Stimulated activated naive CD4-positive, alpha-beta T cell (primary cell): ENCODE results near the gene TMTC4.
"Not testable (repeated sequence)": the region's sequence is repeated elsewhere in the genome, so short reads cannot be mapped to it uniquely, and the experiment has no call there.

Experiments used
- DNase-seq, 6 experiments: peaks; one replicate each; lab custom pipeline; 2025; lab: John Stamatoyannopoulos, UW

The TMTC4 gene

GRCh38 chr13:100588331-100589177 lies 86.0 kb downstream of the TMTC4 start, which contains the start of gene GGACT:
Gene GGACT, minus strand, starts transcription at chr13:100588789. Its CDS starts 56,198 bp downstream, at chr13:100532591.
- peak; percentile 66 to 89 (median 74) for DNase-seq

DNA sequence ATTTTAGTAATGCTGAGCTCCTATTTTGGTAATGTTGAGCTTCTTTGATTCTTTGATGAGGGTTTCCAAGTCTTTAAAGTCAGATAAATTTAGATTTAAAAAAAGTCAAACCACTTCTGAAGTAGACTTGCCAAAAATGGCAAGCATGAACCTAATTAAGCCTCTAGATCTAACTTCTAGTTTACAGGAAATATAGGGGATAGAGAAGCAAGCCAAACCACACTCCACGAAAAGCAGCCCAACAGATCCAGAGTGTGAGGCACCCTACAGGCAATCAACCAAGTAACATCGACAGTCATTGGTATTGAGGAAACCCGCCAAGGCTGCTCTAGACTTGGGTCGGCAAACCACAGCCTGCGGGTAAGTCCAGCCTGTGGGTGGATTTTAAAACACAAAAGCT lies 89.7 kb downstream of the TMTC4 start:
- DNase-seq: peak in 5 of 6 experiments; percentile 2 to 66 (median 62)

DNA sequence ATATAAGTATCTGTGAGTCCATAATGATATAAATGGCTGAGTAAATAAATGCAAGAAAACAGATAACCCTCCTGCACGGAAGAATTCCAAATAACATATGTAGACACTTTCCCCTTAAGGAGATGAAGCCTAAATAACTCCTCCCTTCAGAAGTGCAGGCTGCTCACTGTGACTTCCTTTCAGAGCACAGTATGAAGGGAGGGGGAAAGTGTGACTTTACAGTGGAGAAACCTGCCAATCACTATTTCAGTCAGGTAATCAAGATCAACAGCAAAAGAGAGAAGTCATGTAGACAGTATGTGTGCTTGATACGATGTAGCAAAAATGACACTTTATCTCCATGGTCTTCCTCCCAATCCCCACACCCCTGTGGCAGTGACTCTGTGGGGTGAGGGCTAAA lies 93.1 kb downstream of the TMTC4 start:
- DNase-seq: peak in 1 of 6 experiments; percentile 6

- no peak for DNase-seq
Observed at GRCh38 chr13:100581030-100581429, 93.6 kb downstream of the TMTC4 start.

DNA sequence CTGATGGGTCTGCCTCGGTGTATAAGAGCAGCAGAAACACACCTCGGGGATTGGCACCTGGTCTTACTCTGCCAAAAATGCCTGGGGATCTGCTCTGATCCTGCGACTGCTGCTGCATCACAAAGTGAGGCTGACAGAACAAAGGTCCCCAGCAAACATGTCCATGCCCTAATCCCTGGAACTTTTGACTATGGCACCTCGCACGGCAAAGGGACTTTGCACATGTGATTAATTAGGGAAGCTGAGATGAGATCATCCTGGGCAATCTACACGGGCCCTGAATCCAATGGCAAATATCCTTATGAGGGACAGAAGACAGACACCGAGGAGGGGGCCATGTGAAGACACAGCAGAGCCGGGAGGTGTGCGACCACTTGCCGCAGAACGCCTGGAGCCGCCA lies 94.5 kb downstream of the TMTC4 start:
- no peak for DNase-seq

DNA sequence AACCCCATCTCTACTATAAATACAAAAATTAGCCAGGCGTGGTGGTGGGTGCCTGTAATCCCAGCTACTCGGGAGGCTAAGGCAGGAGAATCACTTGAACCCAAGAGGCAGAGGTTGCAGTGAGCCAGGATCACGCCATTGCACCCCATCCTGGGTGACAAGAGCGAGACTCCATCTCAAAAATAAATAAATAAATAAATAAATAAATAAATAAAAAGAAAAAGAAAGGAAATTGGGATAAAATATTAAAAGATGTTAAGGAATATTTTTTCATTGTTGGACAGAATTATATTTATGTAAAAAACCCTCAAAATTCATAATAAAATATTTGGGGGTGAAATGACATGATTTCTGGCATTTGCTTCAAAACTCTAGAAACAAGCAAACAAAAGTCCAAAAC lies 97.4 kb downstream of the TMTC4 start:
- not testable (repeated sequence) for DNase-seq

DNA sequence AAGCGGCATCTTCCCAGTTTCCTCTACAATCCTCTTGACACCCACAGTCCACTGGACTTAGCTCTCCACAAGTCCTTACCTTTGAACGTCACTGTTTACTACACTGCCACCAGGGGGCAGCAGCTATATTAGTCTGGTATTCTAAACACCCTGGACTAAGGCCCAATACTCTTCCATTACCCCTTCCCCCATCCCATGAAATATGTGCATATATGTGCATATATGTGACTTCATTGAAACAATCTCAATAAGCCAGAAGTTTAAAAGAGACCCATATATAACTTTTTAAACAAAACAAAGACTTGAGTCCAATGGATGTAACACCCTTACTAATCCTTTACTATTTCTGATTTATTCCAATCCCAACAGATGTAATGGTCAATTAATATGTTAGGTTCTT lies 101.5 kb downstream of the TMTC4 start:
- DNase-seq: peak; percentile 39 to 74 (median 62)

DNA sequence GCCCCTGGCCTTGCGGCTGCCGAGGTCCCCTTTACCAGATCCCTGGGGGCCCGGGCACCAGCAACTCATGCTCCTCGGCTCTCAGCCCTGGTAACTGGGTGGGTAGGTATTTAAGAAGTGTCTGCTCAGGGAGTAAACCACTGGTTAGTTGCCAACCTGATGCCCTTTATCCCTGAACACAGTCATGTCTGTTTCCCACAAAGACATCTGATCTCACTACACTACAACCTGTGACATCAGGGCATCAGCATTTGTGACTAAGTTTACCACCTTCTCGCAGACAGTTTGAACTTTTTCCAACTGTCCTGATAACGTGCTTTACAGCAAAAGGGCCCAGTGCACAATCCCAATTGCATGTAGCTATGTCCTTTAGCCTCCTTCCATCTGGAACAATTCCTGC lies 108.1 kb downstream of the TMTC4 start:
- no peak for DNase-seq

DNA sequence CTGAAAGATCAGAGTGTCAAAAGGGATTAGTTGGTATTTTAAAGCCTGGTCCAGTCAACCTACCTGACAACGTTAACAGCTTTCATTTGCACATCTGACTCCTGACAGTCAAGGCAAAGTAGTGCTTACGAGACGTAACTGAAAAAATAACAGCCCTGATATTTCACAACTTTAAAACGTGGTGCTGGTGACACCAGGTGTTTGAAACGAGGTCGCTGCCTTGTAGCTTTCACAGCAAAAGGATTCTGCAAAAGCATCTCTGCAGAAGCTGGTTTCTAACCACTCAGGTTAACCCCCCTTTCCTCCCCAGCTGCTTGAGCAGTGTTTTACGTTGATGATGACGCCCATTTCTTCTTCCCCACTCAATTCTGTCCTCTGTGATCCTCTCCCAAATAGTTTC lies 109.3 kb downstream of the TMTC4 start:
- no peak for DNase-seq

DNA sequence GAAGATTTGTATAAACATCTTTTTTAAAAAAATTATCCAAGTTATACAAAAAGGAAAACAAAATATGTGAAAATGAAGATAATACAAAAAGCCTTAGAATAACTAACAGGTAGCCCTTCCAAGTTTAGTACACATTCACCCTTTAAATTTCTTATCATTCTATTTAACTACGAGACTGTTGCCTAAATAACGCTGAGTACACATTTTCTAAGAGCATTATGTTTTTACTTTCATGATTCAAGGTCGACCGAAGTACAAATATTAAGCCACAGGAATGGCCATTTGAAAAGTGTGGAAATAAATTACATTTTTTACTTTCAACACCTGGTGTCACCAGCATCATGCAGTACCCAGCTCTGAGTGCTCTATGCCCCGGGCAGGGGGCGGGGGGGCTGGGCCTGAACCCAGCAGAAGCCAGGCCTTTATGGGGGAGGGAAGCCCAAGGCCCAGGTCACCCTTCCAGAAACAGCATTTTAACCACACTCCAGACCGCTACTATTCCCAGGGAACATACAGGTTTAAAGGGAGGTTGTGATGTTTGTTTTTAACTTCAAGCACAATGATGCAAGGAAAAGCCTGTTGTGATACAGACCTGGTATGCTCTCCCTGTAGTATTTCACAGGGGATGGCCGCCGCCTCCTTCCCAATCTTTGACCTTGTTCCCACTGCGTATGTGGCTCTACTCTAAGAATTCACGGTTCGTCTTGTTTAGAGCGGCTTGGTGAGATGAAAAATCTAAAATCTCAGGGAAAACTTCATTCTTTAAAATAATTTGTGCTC lies 110.0 kb downstream of the TMTC4 start:
- no peak for DNase-seq

DNA sequence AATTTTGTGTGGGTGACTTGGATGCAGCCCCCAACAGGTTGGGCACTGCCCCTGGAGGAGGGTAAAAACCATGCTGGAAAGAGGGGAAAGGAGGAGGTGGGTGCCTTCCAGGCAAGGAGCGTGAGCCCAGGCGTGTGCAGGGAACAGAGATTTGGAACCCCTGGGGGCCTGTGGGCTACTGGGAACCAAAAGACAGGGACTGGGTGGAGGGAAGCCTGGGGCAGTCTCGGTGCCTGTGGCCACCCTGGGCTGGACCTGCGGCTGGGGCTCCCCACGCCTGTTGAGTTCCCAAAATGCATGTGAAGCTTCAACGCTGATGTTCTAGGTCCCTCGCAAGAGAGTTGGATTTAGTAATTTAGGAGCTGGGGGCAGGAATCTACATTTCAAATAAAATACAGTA lies 110.8 kb downstream of the TMTC4 start:
- no peak for DNase-seq

GRCh38 chr13:100561599-100562204 lies 112.9 kb downstream of the TMTC4 start:
- DNase-seq: no peak

GRCh38 chr13:100561158-100561499 lies 113.5 kb downstream of the TMTC4 start:
- DNase-seq: no peak

DNA sequence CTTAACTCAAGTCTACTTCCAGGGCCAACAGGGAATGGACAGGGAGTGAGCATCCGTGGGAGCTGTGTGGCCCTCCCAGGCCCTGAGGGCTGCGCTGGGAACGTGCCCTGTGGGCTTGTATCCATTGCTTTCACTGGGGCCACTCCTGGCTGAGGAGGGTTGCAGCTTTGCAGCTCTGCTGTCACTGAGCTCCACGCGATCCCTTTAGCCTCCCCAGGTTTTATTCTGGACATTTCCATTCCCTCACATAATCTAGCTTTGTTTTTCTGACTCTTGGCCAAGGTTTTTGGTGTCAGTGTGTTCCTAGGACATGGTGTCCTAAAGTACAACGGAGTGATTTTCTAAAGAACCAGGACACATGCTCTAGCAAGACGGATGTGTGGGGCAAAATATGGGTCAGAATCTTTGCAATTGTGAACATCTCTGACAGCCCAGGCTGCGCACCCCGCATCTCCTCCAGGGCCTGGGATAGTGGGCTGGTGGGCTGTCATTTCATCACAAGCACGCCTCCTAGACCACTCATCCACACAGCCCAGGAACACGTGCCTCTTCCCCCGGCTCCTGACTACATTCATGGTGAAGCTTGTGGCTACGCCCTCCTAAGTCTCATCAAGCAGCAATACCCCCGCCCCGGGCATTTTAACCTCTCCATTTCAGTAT lies 114.0 kb downstream of the TMTC4 start:
- no peak for DNase-seq

DNA sequence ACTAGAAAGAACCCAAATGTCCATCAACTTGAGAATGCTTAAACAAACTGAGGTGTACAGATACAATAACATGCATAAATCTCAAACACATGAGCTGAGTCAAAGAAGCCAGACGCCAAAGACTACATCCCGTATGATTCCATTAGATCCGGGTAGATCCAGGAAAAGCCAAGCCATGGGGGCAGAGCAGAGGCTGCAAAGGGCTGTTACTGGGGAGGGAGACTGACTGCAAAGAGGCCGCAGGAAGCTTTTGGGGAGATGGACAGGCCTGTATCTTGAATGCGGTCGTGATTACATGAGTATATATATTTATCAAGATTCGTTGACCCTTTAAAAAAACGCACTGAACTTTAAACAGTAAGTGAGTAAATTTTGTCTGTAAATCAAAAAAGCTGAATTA lies 114.7 kb downstream of the TMTC4 start:
- no peak for DNase-seq
